Osteoblast (primary cell): ENCODE measurements around the gene ZC3H12C. TPM values are rescaled to one million over a fixed set of nuclear protein-coding genes. Genes with fewer than 3 reads are reported as not detected.

Source experiments
- DNase-seq: peaks from one replicate; pipeline ENCODE4 v3.0.0; 2011; ENCODE audit warnings: low spot score, mixed read lengths; ENCODE audit not compliant: insufficient read length; ENCODE audit errors: missing footprints
- H2AFZ ChIP-seq: 2 replicates; pipeline ENCODE4 v1.6.0; 2011; ENCODE audit warnings: mild to moderate bottlenecking, low read length
- H3K27ac ChIP-seq: 2 replicates; pipeline ENCODE4 v1.5.1; 2011; ENCODE audit warnings: mild to moderate bottlenecking, low read depth, low read length, moderate library complexity
- H3K27me3 ChIP-seq: 2 replicates; pipeline ENCODE4 v1.6.0; 2012; ENCODE audit warnings: mild to moderate bottlenecking, control low read depth, inconsistent platforms, low read length, moderate library complexity; ENCODE audit not compliant: insufficient read depth
- H3K36me3 ChIP-seq: 2 replicates; pipeline ENCODE4 v1.5.1; 2011; ENCODE audit warnings: mild to moderate bottlenecking, low read length, control low read depth, moderate library complexity; ENCODE audit not compliant: insufficient read depth
- H3K4me1 ChIP-seq: 2 replicates; pipeline ENCODE4 v1.5.1; 2011; ENCODE audit warnings: mild to moderate bottlenecking, low read length, control low read depth, moderate library complexity; ENCODE audit not compliant: insufficient read depth
- H3K4me2 ChIP-seq: 2 replicates; pipeline ENCODE4 v1.6.0; 2011; ENCODE audit warnings: mild to moderate bottlenecking, low read length; ENCODE audit not compliant: insufficient read depth
- H3K4me3 ChIP-seq: fragments of 200-600 bp; sonication (generic); 3 replicates; pipeline ENCODE4 v1.5.1; 2012; ENCODE audit warnings: mild to moderate bottlenecking, low read length, inconsistent platforms; ENCODE audit not compliant: insufficient read depth
- H3K79me2 ChIP-seq: 2 replicates; pipeline ENCODE4 v1.6.0; 2012; ENCODE audit warnings: mild to moderate bottlenecking, low read length, control low read depth, inconsistent platforms; ENCODE audit not compliant: insufficient read depth
- H3K9me3 ChIP-seq: 2 replicates; pipeline ENCODE4 v1.5.1; 2011; ENCODE audit warnings: low read depth, low read length, control low read depth
- H4K20me1 ChIP-seq: 2 replicates; pipeline ENCODE4 v1.6.0; 2012; ENCODE audit warnings: mild to moderate bottlenecking, low read length, control low read depth; ENCODE audit not compliant: insufficient read depth
- CTCF ChIP-seq: IDR thresholded peaks from 2 replicates; pipeline ENCODE4 v1.5.1; 2011; ENCODE audit warnings: mild to moderate bottlenecking, low read depth, low read length, moderate library complexity; ENCODE audit errors: extremely low read depth
- total RNA-seq: library from RNA; depleted of rRNA; stranded (reverse); fragments of >200 nt; gene quantifications from 2 replicates; pipeline ENCODE4 v1.2.3, GENCODE V29; 2012

ZC3H12C gene
- total RNA-seq, 1 donor: 10.5 TPM

GRCh38 chr11:110217223-110217877 lies 124.2 kb downstream of the ZC3H12C start:
- no peak overlapping the region for H2AFZ ChIP-seq
- H3K4me3 ChIP-seq: no peak overlapping the region
- no peak overlapping the region for H3K27ac ChIP-seq
- H3K4me1 ChIP-seq: peaks cover 5% of the 10 kb centered on the region
- no peak overlapping the region for H3K4me2 ChIP-seq
- H3K79me2 ChIP-seq: no peaks in the 10 kb centered on the region
- no peaks in the 10 kb centered on the region for H4K20me1 ChIP-seq
- no peak for TF ChIP-seq CTCF
- H3K9me3 ChIP-seq: no peaks in the 10 kb centered on the region
- no peaks in the 10 kb centered on the region for H3K27me3 ChIP-seq
- no peak for DNase-seq
- no peaks in the 10 kb centered on the region for H3K36me3 ChIP-seq

GRCh38 chr11:110217936-110218335 lies 124.7 kb downstream of the ZC3H12C start:
- Histone ChIP-seq H3K27me3 (no peaks in the 10 kb centered on the region), H3K4me2 (no peak overlapping the region), H3K36me3 (no peaks in the 10 kb centered on the region), H3K9me3 (no peaks in the 10 kb centered on the region), H3K4me3 (no peak overlapping the region), H4K20me1 (no peaks in the 10 kb centered on the region), H3K27ac (no peak overlapping the region), H3K79me2 (no peaks in the 10 kb centered on the region), H2AFZ (no peak overlapping the region), H3K4me1 (peaks cover 5% of the 10 kb centered on the region)
- no peak for TF ChIP-seq CTCF
- no peak for DNase-seq

- H3K4me3 ChIP-seq: no peak overlapping the region
- H3K79me2 ChIP-seq: no peaks in the 10 kb centered on the region
- H2AFZ ChIP-seq: no peak overlapping the region
- H3K4me2 ChIP-seq: no peak overlapping the region
- TF ChIP-seq CTCF: no peak
- peaks cover 5% of the 10 kb centered on the region for H3K4me1 ChIP-seq
- peak; percentile 30 for DNase-seq
- H3K27me3 ChIP-seq: no peaks in the 10 kb centered on the region
- H3K9me3 ChIP-seq: no peaks in the 10 kb centered on the region
- H4K20me1 ChIP-seq: no peaks in the 10 kb centered on the region
- H3K36me3 ChIP-seq: no peaks in the 10 kb centered on the region
- peak overlapping the region; percentile 19 for H3K27ac ChIP-seq
These were observed 126.0 kb downstream of the ZC3H12C start for GRCh38 chr11:110219006-110219785.

Other genes with a start within 250 kb of the ZC3H12C start
- gene RDX, start 203.2 kb downstream of the ZC3H12C start, total RNA-seq: 70.1 and 79.3 TPM in 2 replicates